HEK293 (cell line): Measurements from ENCODE around the gene DOCK3.

Experiments
- CTCF ChIP-seq: fragments of 450-650 bp; formaldehyde crosslinking; IDR thresholded peaks from 2 replicates; pipeline ENCODE4 v1.5.1; 2016; ENCODE audit warnings: missing biosample characterization, missing genetic modification characterization
- HOXD13 ChIP-seq: sonication (generic); formaldehyde crosslinking; IDR thresholded peaks from 2 replicates; pipeline ENCODE4 v1.8.0; 2022; ENCODE audit warnings: missing genetic modification reagents, borderline replicate concordance
- KLF16 ChIP-seq: fragments of 450-650 bp; formaldehyde crosslinking; IDR thresholded peaks from 2 replicates; pipeline ENCODE4 v1.5.1; 2017; ENCODE audit warnings: missing biosample characterization, missing genetic modification characterization
- YY1 ChIP-seq: fragments of 450-650 bp; formaldehyde crosslinking; IDR thresholded peaks from 2 replicates; pipeline ENCODE4 v1.5.1; 2018; ENCODE audit warnings: missing biosample characterization, missing genetic modification characterization
- ZNF214 ChIP-seq: fragments of 450-650 bp; formaldehyde crosslinking; IDR thresholded peaks from 2 replicates; pipeline ENCODE4 v1.5.1; 2017; ENCODE audit warnings: missing biosample characterization, mild to moderate bottlenecking, missing genetic modification characterization, borderline replicate concordance
- ZNF23 ChIP-seq: fragments of 450-650 bp; formaldehyde crosslinking; IDR thresholded peaks from 2 replicates; pipeline ENCODE4 v1.5.1; 2016; ENCODE audit warnings: missing biosample characterization, missing genetic modification characterization, borderline replicate concordance
- ZNF423 ChIP-seq: fragments of 450-650 bp; formaldehyde crosslinking; IDR thresholded peaks from 2 replicates; pipeline ENCODE4 v1.5.1; 2016; ENCODE audit warnings: missing biosample characterization, missing genetic modification characterization
- ZNF747 ChIP-seq: fragments of 450-650 bp; formaldehyde crosslinking; IDR thresholded peaks from 2 replicates; pipeline ENCODE4 v1.5.1; 2016; ENCODE audit warnings: missing biosample characterization, missing genetic modification characterization

GRCh38 chr3:50890688-50891344 is 216.1 kb downstream of the DOCK3 start:
- TF ChIP-seq CTCF (tag by site-specific recombination) = no peak
- TF ChIP-seq ZNF214 = no peak
- no peak for TF ChIP-seq HOXD13 (CRISPR knock-in tag)
- TF ChIP-seq ZNF423 (tag by site-specific recombination) = no peak
- TF ChIP-seq KLF16 (tag by site-specific recombination) = no peak
- TF ChIP-seq ZNF747 (tag by site-specific recombination) = no peak
- no peak for TF ChIP-seq YY1 (tag by site-specific recombination)
- no peak for TF ChIP-seq ZNF23 (tag by site-specific recombination)
